Keratinocyte (primary cell): ENCODE results near the gene EXOC3. TPM values are rescaled to one million over a fixed set of nuclear protein-coding genes. Genes with fewer than 3 reads are reported as not detected.

ENCODE experiments used
- DNase-seq: peaks from one replicate; pipeline ENCODE4 v3.0.0-alpha.2; 2011; ENCODE audit warnings: low read depth, missing footprints, low spot score
- FAIRE-seq: peaks from 2 replicates; lab custom pipeline; 2011; peaks lifted over from hg19 to GRCh38; lab: Jason Lieb, UNC
- H2AFZ ChIP-seq: 2 replicates; pipeline ENCODE4 v1.6.0; 2012; ENCODE audit warnings: low read length, control low read depth, inconsistent platforms; ENCODE audit not compliant: control insufficient read depth
- H3K27ac ChIP-seq: 2 replicates; pipeline ENCODE4 v1.5.1; 2011; ENCODE audit warnings: low read length; ENCODE audit not compliant: control insufficient read depth, insufficient read depth
- H3K27me3 ChIP-seq: 3 replicates; pipeline ENCODE4 v1.6.0; 2011; ENCODE audit warnings: low read length; ENCODE audit not compliant: control insufficient read depth, insufficient read depth; ENCODE audit errors: extremely low read depth
- H3K36me3 ChIP-seq, 2 experiments: 2 replicates in 1 of 2; 3 replicates in 1 of 2; pipeline ENCODE4 v1.5.1; 2011; ENCODE audit warnings: low read length in 2 of 2, mild to moderate bottlenecking in 1 of 2; ENCODE audit not compliant: control insufficient read depth in 2 of 2, insufficient read depth in 2 of 2; ENCODE audit errors: extremely low read depth in 1 of 2
- H3K4me1 ChIP-seq: 3 replicates; pipeline ENCODE4 v1.5.1; 2011; ENCODE audit warnings: low read length; ENCODE audit not compliant: control insufficient read depth, insufficient read depth; ENCODE audit errors: extremely low read depth
- H3K4me2 ChIP-seq: 3 replicates; pipeline ENCODE4 v1.6.0; 2011; ENCODE audit warnings: low read depth, low read length; ENCODE audit not compliant: control insufficient read depth, insufficient read depth; ENCODE audit errors: extremely low read depth
- H3K4me3 ChIP-seq, 3 experiments: fragments of 200-600 bp in 1 of 3; sonication (generic) in 1 of 3; 2 replicates in 2 of 3; 3 replicates in 1 of 3; pipeline ENCODE4 v1.5.1; 2011 to 2016; ENCODE audit warnings: low read length in 3 of 3, mild to moderate bottlenecking in 3 of 3, control low read depth in 2 of 3, inconsistent platforms in 1 of 3, low read depth in 1 of 3, mixed read lengths in 1 of 3, mixed run types in 1 of 3, moderate library complexity in 1 of 3; ENCODE audit not compliant: control insufficient read depth in 2 of 3, insufficient read depth in 2 of 3; ENCODE audit errors: extremely low read depth in 1 of 3
- H3K79me2 ChIP-seq: 2 replicates; pipeline ENCODE4 v1.6.0; 2012; ENCODE audit warnings: low read length; ENCODE audit not compliant: control insufficient read depth, insufficient read depth
- H3K9ac ChIP-seq: 3 replicates; pipeline ENCODE4 v1.6.0; 2011; ENCODE audit warnings: low read length; ENCODE audit not compliant: control insufficient read depth, insufficient read depth; ENCODE audit errors: extremely low read depth
- H3K9me1 ChIP-seq: 3 replicates; pipeline ENCODE4 v1.6.0; 2011; ENCODE audit warnings: low read length; ENCODE audit not compliant: control insufficient read depth, insufficient read depth; ENCODE audit errors: extremely low read depth
- H3K9me3 ChIP-seq: 2 replicates; pipeline ENCODE4 v1.5.1; 2012; ENCODE audit warnings: low read depth, low read length; ENCODE audit not compliant: control insufficient read depth
- H4K20me1 ChIP-seq: 3 replicates; pipeline ENCODE4 v1.6.0; 2011; ENCODE audit warnings: low read length; ENCODE audit not compliant: control insufficient read depth, insufficient read depth; ENCODE audit errors: extremely low read depth
- EZH2 ChIP-seq: IDR thresholded peaks from one replicate; pipeline ENCODE4 v1.6.1; 2012; ENCODE audit warnings: inconsistent platforms, mild to moderate bottlenecking, low read length, moderate library complexity
- dilution Hi-C: fragments of 300-500 bp; cut with MboI; formaldehyde crosslinking; loops from one replicate; pipeline ENCODE4 v1.7.0; 2020; ENCODE audit warnings: low sequenced_read_pairs; ENCODE audit not compliant: extremely low pct_ligation_motif_present
- polyA plus RNA-seq, 5 experiments: library from polyadenylated mRNA; depleted of rRNA in 3 of 5; stranded (reverse) in 3 of 5; stranded (forward) in 1 of 5; unstranded in 1 of 5; fragments of >200 nt; gene quantifications; 1 replicate in 1 of 5; 2 replicates in 3 of 5; 3 replicates in 1 of 5; pipeline versions ENCODE4 v1.2.1 to v1.2.3, GENCODE V29; 2011 to 2012; ENCODE audit warnings: missing spikeins in 2 of 5, low read depth in 1 of 5, low replicate concordance in 1 of 5
- TF ChIP-seq, protein P1 (sequence below), 3 experiments: IDR thresholded peaks in 1 of 3; conservative IDR thresholded peaks in 1 of 3; optimal IDR thresholded peaks in 1 of 3; 2 replicates in 2 of 3; 3 replicates in 1 of 3; pipeline versions ENCODE3 to v1.5.1; 2011; ENCODE audit warnings: low read length in 3 of 3, mild to moderate bottlenecking in 3 of 3, moderate library complexity in 2 of 3, control low read depth in 1 of 3, inconsistent platforms in 1 of 3; ENCODE audit not compliant: insufficient read depth in 2 of 3; ENCODE audit errors: extremely low read depth in 1 of 3

Gene EXOC3
- polyA plus RNA-seq, 1 donor (not counting 4 experiments of a cell fraction or from before 2014, with no cell fraction given), result 14.2 TPM

DNA sequence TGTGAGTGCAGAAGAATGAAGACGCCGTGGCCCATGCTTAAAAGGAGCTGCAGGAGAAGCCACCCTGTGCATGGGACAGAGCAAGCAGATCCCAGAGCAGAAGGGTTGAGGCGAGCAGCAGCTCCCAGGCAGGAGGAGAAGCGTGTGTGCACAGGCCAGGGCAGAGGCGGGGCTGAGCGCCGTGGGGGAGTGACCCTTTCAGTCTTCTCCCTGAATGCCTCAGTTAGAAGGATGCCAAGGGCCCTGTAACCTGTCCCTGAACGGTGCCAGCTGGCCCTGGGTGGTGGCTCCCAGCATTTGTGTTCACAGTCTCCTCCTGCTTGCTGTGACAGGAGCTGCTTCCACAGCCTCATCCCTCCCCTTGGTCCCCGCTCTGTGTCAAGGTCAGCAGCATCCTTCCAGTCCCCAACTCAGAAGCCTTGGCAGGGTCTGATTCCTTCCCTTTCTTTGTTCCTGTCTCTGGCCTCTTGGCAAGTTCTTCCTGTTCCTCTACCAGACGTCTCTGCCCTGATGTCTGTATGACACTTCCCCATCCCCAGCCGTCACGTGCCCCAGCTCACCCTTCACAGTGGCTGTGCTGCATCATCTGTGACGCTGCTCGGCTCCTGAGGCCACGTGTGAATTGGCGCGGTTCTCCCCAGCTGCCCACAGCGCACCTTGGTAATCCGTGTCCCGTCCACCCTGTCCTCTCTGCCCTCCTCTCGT, 5.2 kb downstream of the EXOC3 start:
- TF ChIP-seq, protein P1, sequence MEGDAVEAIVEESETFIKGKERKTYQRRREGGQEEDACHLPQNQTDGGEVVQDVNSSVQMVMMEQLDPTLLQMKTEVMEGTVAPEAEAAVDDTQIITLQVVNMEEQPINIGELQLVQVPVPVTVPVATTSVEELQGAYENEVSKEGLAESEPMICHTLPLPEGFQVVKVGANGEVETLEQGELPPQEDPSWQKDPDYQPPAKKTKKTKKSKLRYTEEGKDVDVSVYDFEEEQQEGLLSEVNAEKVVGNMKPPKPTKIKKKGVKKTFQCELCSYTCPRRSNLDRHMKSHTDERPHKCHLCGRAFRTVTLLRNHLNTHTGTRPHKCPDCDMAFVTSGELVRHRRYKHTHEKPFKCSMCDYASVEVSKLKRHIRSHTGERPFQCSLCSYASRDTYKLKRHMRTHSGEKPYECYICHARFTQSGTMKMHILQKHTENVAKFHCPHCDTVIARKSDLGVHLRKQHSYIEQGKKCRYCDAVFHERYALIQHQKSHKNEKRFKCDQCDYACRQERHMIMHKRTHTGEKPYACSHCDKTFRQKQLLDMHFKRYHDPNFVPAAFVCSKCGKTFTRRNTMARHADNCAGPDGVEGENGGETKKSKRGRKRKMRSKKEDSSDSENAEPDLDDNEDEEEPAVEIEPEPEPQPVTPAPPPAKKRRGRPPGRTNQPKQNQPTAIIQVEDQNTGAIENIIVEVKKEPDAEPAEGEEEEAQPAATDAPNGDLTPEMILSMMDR (optimal IDR thresholded peaks at IDR 0.05 in 1 of 3, IDR thresholded peaks at IDR 0.05 in 1 of 3, conservative IDR thresholded peaks at IDR 0.05 in 1 of 3; ENCODE audit: extremely low read depth in 1 of 3, insufficient read depth in 2 of 3, low read length in 3 of 3), result no peak
- no peak for TF ChIP-seq EZH2
- peaks cover 17 to 25% of the 10 kb centered on the region in 2 experiments for H3K36me3 ChIP-seq
- H4K20me1 ChIP-seq, result no peaks in the 10 kb centered on the region
- no peaks in the 10 kb centered on the region for H3K27me3 ChIP-seq
- DNase-seq (no peak), FAIRE-seq (no peak)
- H3K4me2 ChIP-seq, result no peak overlapping the region
- H3K9me1 ChIP-seq, result no peaks in the 10 kb centered on the region
- peaks cover 21% of the 10 kb centered on the region for H3K79me2 ChIP-seq
- peaks cover 5% of the 10 kb centered on the region for H3K9me3 ChIP-seq
- no peak overlapping the region for H3K27ac ChIP-seq
- H3K9ac ChIP-seq, result no peak overlapping the region
- H3K4me1 ChIP-seq, result peaks cover 11% of the 10 kb centered on the region
- no peak overlapping the region for H2AFZ ChIP-seq
- H3K4me3 ChIP-seq, result no peak overlapping the region
- dilution Hi-C loops, result no loop called here

DNA sequence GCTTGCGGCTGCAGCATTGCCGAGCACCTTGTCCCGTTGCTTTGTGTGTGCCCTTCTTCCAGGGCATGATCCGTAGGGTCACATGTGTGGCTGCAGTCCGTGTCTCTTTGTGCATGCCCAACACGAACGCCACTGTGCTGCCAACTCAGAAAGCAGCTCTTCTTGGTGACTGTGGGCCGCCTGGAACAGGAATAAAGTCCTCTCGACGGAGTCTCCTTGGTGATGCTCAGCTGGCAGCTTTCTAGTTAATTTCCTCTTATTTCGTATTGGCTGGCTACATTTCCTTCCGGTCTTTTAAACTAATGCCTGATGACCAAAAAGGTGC, 5.8 kb downstream of the EXOC3 start:
- peaks cover 21 to 26% of the 10 kb centered on the region in 2 experiments for H3K36me3 ChIP-seq
- no peaks in the 10 kb centered on the region for H3K9me1 ChIP-seq
- no peak overlapping the region for H3K4me2 ChIP-seq
- dilution Hi-C loops, result no loop called here
- H3K4me1 ChIP-seq, result peaks cover 16% of the 10 kb centered on the region
- TF ChIP-seq, protein P1 (optimal IDR thresholded peaks at IDR 0.05 in 1 of 3, IDR thresholded peaks at IDR 0.05 in 1 of 3, conservative IDR thresholded peaks at IDR 0.05 in 1 of 3; ENCODE audit: extremely low read depth in 1 of 3, insufficient read depth in 2 of 3, low read length in 3 of 3), result no peak
- DNase-seq, result no peak
- no peak overlapping the region for H3K9ac ChIP-seq
- no peak for FAIRE-seq
- H3K4me3 ChIP-seq, result no peak overlapping the region
- no peaks in the 10 kb centered on the region for H4K20me1 ChIP-seq
- no peaks in the 10 kb centered on the region for H3K27me3 ChIP-seq
- H3K79me2 ChIP-seq, result peaks cover 16% of the 10 kb centered on the region
- H3K27ac ChIP-seq, result no peak overlapping the region
- H2AFZ ChIP-seq, result no peak overlapping the region
- H3K9me3 ChIP-seq, result peaks cover 5% of the 10 kb centered on the region
